Skin epidermis (tissue), 12 donors: ENCODE data around the gene GATM.

Experiments
- H3K27ac ChIP-seq, 21 experiments: fragments of 200-600 bp; sonication (generic) in 11 of 21; one replicate each; pipeline ENCODE4 v1.5.0; 2020; ENCODE audit warnings: mild to moderate bottlenecking in 3 of 21, inconsistent platforms in 2 of 21, moderate library complexity in 2 of 21
- H3K4me3 ChIP-seq, 7 experiments: fragments of 200-600 bp; sonication (generic) in 2 of 7; one replicate each; pipeline ENCODE4 v1.5.0; 2020; ENCODE audit warnings: inconsistent platforms in 2 of 7, mild to moderate bottlenecking in 2 of 7, moderate library complexity in 1 of 7

GATM gene

DNA sequence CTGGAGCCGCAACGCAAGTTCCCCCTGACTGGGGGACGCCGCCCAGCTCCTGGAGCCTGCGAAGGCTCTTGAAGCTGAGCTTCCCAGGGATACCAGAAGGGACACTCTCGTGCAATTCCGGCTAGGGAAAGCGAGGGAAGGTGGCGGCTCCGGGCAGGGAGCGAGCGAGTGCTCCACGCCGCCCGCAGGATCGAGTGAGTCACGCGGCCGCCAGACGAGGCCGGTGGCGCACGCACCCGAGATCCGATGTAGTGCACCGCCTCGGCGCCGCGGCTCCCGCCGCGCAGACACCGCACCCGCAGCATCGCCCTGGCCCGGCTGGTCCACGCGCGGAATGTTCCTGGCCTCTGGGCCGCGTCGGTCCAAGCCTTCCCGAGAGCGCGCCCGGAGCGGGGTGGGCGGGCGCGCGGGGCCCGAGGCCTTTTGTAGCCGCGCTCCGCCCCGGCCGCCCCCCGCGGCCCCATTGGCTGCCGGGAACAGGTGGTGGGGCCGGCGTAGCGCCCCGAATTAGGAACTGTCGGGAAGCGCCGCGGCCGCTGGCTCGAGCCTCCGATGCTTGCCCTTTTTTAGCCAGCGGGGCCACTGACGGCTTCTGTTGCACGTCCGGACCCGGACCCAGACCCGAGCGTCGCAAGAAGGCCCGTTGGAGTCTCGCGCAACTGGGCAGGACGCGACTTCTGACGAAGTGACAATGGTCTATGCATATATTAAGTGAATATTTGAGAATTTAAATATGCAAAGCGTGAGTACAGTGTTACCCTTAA, at the start of gene GATM:
Gene GATM, minus strand, starts transcription at position 396 of the 764 bp plus-strand sequence. Its CDS starts 91 bp downstream, at position 305.
- H3K27ac ChIP-seq, result peak within 1 kb of the TSS in 19 of 21 experiments; percentile 3 to 87 (median 75)

GRCh38 chr15:45427085-45427484, 48.7 kb upstream of the GATM start:
- Histone ChIP-seq H3K27ac (no peak overlapping the region), H3K4me3 (no peak overlapping the region)

More for the DNA sequence above, at the start of gene GATM:
- peak within 1 kb of the TSS; percentile 30 to 61 (median 46) for H3K4me3 ChIP-seq

GRCh38 chr15:45425135-45425534, 46.8 kb upstream of the GATM start:
- no peak overlapping the region for H3K27ac ChIP-seq
- no peak overlapping the region for H3K4me3 ChIP-seq

GRCh38 chr15:45424429-45424828, 46.1 kb upstream of the GATM start:
- Histone ChIP-seq H3K4me3 (no peak overlapping the region), H3K27ac (no peak overlapping the region)

- Histone ChIP-seq H3K27ac (no peak overlapping the region), H3K4me3 (no peak overlapping the region)
Measured at GRCh38 chr15:45417303-45417950, 39.1 kb upstream of the GATM start.

GRCh38 chr15:45414215-45414885, 36.0 kb upstream of the GATM start:
- Histone ChIP-seq H3K4me3 (no peak overlapping the region), H3K27ac (no peak overlapping the region)

GRCh38 chr15:45409596-45409995, 31.3 kb upstream of the GATM start:
- no peak overlapping the region for H3K4me3 ChIP-seq
- H3K27ac ChIP-seq, result no peak overlapping the region

DNA sequence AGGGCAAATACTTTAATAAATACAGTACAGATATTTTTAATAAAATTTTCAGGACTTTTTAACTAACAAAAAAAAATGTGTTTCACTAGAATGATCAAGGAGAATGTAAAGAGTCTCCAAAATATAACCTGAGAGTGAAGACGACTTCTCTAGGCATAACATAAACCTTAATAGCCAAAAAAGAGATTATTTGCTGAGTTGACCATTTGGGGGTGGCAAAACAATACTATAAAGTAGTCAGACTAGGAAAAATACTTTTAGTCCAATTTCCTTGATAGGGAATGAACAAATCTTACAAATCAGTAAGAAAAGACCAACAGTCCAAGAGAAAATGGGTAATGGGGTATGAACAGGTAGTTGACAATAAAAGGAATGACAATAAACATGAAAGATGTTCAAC, 29.4 kb upstream of the GATM start:
- Histone ChIP-seq H3K4me3 (no peak overlapping the region), H3K27ac (no peak overlapping the region)

DNA sequence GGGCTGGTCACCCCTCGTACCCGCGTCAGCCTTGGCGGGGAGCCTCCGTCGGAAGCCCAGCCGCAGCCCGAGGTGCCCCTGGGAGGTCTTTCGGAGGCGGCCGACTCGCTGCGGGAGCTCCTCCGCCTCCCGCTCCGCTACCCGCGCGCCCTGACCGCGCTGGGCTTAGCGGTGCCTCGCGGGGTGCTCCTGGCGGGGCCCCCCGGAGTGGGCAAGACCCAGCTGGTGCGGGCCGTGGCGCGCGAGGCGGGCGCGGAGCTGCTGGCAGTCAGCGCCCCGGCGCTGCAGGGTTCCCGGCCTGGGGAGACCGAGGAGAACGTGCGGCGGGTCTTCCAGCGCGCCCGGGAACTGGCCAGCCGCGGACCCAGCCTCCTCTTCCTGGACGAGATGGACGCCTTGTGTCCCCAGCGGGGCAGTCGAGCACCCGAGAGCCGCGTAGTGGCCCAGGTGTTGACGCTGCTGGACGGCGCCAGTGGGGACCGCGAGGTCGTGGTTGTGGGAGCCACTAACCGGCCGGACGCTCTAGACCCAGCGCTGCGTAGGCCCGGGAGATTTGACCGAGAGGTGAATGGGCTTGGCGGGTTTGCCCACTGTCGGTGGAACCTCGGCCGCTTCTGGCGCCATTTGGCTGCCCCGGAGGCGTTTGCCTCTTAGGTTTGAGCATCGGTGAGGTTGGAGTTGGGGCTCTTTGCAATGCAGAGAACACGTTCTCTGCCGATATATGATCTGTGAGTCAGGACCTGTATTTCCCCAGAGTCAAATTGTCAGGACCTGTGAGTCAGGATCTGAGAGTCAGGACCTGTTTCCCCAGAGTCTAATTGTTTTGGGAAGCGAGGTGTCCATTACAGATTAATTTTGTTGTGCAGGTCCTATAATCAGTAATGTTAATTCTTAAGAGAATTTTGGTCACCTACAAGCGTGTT, 24.9 kb upstream of the GATM start:
- H3K4me3 ChIP-seq, result peak overlapping the region; percentile 72 to 99 (median 91)
- H3K27ac ChIP-seq, result peak overlapping the region; percentile 50 to 98 (median 93)

DNA sequence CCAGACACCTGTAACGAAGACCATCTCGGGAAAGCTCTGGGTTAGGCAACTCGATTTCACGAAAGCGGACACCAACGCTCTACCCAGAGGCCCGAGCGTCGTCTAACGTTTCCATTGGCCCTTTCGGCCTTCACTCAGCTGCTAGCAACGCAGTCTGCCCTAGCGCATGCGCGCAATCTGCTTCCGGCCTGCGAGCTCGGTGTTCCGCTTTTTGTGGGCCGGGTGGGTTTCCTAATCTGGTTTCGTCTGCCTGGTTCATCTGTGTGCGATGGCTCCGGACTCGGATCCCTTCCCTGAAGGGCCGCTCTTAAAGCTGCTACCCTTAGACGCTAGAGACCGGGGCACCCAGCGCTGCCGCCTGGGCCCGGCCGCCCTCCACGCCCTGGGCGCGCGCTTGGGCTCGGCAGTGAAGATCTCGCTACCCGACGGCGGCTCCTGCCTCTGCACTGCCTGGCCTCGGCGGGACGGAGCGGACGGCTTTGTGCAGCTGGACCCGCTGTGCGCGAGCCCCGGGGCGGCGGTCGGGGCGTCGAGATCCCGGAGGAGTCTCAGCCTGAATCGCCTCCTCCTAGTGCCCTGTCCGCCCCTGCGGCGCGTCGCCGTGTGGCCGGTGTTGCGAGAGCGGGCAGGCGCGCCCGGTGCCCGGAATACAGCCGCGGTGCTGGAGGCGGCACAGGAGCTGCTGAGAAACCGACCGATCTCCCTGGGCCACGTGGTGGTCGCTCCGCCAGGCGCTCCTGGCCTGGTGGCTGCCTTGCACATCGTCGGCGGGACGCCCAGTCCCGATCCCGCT, 24.0 kb upstream of the GATM start:
- peak overlapping the region; percentile 50 to 98 (median 93) for H3K27ac ChIP-seq

GRCh38 chr15:45401665-45402161, 23.4 kb upstream of the GATM start:
- H3K27ac ChIP-seq, result peak overlapping the region; percentile 25 to 98 (median 93)
- H3K4me3 ChIP-seq, result peak overlapping the region; percentile 72 to 99 (median 91)

More for the DNA sequence above, 24.0 kb upstream of the GATM start:
- H3K4me3 ChIP-seq, result peak overlapping the region; percentile 72 to 99 (median 91)

DNA sequence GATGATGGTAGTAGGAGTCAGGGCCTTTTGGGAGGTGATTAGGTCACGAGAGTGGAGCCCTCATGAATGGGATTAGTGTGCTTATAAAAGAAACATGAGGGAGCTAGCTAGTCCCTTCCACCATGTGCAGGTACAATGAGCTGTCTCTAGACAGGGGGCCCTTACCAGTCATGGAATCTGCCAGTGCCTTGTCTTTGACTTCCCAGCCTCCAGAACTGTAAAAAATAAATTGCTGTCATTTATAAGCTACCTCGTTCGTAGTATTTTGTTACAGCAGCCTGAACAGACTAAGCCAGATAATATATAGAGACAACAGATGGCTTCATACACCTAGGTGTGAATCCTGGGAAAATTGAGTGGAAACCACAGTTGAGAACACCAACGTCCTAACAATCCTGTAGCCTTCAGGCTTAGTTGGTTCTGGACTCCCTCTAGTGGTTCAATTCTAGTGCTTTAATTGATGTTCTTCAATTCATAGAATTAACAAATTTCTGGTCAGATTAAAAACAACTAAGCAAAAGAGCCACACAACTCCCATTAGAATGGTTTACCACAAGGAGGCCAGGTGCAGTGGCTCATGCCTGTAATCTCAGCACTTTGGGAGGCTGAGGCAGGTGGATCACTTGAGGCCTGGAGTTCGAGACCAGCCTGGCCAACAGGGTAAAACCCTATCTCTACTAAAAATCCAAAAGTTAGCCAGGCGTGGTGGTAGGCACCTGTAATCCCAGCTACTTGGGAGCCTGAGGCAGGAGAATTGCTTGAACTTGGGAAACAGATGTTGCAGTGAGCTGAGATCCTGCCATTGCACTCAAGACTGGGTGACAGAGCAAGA, 21.3 kb upstream of the GATM start:
- no peak overlapping the region for H3K4me3 ChIP-seq
- H3K27ac ChIP-seq, result no peak overlapping the region

GRCh38 chr15:45397116-45397665, 18.8 kb upstream of the GATM start:
- Histone ChIP-seq H3K27ac (no peak overlapping the region), H3K4me3 (no peak overlapping the region)

GRCh38 chr15:45395943-45396342, 17.6 kb upstream of the GATM start:
- Histone ChIP-seq H3K4me3 (no peak overlapping the region), H3K27ac (no peak overlapping the region)

GRCh38 chr15:45394681-45395080, 16.3 kb upstream of the GATM start:
- H3K4me3 ChIP-seq, result no peak overlapping the region
- peak overlapping the region in 1 of 21 experiments; percentile 0 for H3K27ac ChIP-seq

DNA sequence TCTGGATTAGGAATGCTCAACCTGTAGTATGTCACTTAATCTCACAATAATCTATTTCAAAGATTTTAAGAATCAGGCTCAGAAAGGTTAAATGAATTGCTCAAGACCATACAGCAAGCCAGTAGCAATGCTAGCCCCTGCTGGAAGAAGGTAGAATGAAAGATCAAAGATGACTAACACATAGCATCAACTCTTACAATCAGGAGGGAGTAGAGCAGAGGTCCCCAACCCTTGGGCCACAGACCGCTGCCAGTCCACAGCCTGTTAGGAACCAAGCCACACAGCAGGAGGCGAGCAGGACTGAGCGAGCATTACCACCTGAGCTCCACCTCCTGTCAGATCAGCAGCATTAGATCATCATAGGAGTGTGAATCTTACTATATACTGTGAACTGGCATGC, 15.5 kb upstream of the GATM start:
- Histone ChIP-seq H3K27ac (no peak overlapping the region), H3K4me3 (no peak overlapping the region)

DNA sequence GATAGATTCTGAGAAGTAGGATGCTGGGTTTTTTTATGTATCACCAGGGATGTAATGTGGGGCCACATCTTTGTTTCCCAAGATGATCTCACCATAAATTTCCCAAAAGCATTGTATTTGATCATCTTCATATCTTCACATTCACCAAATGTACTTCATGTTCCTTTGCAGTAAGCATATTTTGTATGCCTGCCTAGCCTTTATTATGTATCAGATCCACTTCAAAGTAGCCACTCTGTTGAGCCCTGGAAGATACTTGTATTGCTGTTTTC, 14.2 kb upstream of the GATM start:
- no peak overlapping the region for H3K4me3 ChIP-seq
- H3K27ac ChIP-seq, result peak overlapping the region in 3 of 21 experiments; percentile 6 to 62 (median 51)
